GM18873 (cell line): Measurements from ENCODE around the gene ZNF764.

Experiments
- ATAC-seq: cut with Tn5 transposase; IDR thresholded peaks from one replicate; pipeline ENCODE4 v1.9.1; 2021; ENCODE audit warnings: mild to moderate bottlenecking, moderate library complexity, moderate number of reproducible peaks; ENCODE audit not compliant: unreplicated experiment, low FRiP score

Gene ZNF764

DNA sequence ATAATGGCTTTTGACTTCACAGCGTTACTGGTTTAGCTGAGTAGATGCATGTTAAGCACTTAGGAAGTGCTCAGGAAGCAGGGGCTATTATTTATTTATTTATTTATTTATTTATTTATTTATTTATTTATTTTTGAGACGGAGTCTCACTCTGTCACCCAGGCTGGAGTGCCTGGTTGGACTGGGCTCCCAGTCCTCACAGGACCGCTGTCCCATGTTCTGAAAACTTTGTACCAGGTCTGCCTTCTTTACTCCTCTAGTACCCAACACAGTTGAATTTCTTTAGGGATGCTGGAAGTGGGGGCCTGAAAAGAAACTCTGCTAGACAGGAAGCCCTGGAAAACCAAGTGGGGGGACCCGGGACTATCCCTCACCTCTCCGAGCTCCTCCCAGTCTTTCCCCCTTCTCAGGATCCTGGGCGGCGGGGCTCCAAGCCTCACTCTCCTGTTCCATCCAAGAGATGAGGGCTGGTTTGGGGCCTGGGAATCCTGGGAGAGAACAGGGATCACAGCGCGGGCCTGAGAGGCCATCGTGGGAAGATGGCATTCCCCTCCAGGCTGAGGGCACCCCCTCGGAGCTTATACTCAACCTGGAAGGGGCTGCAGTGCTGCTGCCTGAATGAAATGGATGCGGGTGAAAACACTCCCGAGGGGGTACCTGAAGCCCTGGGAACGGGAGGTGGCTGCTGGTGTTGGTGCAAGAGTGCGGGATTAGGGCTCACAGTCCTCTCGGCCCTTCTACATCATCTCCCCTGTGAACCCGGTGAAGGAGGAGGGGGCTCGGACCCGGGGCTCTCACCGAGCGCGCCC, 12.7 kb upstream of the ZNF764 start:
- ATAC-seq: no peak

DNA sequence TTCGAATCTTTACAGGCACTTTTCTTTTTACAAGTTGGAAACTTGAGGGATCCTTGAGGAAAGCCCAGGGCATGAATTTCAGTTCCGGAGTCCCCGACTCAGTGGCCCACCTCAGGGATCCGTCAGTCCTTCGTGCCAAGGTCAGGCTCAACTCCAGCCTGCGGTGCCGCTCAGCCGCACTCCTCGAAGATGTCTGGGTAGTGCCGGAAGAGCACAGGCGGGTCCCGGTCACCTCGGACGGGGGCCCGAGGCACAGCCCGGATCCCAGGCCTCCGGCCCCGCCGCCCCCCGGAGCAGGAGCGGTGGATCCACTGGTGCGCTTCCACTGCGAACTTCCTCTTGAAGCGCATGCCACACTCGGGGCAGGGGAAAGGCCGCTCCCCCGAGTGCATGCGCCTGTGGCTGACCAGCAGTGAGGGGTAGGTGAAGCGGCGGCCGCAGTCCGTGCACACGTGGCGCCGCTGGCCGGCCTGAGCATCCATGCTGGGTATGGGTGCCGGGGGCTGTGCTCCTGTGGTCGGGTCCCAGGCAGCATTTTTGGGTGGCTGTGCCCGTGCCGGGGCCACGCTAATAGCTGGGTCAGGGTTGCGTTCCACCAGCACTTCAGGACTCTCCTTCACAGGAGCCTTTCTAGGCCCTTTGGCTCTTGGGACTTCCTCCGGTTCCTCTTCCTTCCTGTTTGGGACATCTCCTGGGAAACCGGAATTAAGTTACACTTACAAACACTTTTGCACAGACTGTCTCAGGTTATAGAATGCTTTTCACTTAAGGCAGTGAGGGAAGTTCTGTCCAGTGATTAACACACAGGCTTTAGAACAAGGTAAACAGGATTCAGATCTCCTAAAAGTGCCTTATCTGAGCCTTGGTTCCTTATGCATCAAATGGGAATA, 11.8 kb upstream of the ZNF764 start:
- ATAC-seq: no peak

DNA sequence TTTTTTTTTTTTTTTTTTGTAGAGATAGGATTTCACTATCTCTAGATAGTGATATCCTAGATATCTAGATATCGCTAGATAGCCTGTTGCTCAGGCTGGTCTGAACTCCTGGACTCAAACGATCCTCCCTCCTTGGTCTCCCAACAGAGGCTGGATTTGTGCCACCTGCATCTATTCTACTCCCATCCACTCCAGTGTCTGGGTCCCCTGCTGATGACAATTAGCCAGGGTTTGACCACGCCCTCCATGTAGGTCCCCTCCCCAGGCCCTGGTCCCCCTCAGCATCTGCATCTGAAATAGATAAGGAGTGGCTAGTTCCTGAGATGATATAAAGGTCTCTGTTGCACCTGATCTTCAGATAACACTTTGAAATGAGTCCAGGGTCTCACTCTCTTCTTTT, 11.1 kb upstream of the ZNF764 start:
- no peak for ATAC-seq

DNA sequence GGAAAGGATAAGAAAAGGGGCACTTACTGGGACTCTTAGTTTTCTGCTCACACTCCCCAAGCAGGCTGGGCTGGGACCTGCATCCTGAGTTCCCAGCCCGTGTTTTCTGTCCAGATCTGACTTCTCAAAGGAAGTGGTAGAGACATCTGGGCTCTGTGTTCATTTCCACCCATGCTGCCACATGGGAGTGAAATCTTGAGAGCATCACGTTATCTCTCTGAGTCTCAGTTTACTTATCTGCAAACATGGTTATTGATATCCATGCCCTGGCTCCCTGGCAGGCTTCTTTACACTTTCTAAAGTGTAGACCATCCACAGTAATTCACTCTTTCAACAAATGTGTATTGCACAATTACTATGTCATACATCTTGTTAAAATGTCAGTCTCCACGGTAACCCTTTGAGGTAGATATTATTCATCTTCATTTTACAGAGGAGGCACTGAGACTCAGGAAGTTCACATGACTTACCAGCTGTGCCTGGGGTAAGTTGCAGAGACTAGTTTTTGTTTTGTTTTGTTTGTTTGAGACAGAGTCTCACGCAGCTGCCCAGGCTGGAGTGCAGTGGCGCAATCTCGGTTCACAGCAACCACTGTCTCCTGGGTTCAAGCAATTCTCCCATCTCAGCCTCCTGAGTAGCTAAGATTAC, 9.9 kb upstream of the ZNF764 start:
- peak; percentile 37 for ATAC-seq

DNA sequence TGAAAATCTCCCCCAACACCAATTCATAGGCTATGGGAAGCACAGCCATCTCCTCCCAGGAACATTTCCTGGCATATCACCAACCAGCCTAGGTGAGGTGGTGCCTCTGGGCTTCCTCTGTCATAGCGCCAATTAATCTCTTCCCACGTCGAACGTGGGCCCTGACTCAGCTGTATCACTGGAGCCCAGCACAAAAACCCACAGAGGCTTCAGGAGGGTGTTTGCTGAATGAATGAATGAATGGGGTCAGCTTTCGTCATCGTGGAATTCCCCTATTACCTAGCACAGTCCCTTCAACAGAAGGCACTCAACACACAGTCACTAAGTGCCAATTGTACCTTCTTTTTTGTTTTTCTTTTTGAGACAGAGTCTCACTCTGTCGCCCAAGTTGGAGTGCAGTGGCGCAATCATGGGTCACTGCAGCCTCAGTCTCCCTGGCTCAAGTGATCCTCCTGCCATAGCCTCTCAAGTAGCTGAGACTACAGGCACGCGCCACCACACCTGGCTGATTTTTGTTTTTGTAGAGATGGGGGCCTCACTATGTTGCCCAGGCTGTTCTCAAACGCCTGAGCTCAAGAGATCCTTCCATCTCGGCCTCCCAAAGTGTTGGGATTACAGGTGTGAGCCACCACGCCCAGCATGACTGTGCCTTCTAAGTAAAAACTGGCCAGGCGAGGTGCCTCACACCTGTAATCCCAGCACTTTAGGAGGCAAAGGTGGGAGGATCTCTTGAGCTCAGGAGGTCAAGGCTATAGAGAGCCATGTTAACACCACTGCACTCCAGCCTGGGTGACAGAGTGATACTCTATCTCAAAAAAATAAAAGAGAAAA, 9.2 kb upstream of the ZNF764 start:
- ATAC-seq: no peak

DNA sequence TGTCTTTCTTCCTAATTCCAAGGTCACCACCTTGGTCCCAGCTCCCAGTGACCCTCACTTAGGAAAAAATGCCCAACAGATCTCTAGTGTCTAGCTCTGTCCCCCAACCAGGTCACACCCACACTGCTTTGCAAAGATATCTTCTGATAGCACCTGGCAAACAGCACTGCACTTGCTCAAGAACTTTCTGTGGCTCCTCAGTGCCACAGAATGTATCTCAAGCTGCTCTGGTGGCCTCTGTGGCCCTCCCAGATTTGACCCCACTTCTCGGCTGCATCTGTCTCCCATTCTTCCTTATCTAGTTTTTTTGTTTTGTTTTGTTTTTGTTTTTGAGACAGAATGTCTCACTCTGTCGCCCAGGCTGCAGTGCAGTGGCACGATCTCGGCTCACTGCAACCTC, 8.4 kb upstream of the ZNF764 start:
- ATAC-seq: no peak

DNA sequence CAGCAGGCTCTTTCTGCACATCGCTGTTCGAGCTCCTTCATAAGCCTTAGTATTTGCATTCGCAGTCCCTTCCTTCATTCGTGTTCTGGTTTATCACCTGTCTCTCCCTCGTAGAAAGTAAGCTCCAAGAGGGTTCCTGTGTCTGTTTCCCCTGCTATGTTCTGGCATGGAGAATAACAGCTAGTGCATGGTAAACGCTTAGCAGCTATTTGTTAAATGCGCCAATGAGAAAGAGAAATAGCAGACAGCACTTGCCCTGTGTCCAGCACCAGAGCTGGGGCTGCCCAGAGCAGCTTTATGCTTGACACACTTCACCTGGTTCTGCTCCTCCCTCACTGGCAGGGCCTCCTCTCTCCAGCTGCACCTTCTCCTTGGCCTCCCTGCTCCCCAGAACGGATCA, 7.8 kb upstream of the ZNF764 start:
- no peak for ATAC-seq

DNA sequence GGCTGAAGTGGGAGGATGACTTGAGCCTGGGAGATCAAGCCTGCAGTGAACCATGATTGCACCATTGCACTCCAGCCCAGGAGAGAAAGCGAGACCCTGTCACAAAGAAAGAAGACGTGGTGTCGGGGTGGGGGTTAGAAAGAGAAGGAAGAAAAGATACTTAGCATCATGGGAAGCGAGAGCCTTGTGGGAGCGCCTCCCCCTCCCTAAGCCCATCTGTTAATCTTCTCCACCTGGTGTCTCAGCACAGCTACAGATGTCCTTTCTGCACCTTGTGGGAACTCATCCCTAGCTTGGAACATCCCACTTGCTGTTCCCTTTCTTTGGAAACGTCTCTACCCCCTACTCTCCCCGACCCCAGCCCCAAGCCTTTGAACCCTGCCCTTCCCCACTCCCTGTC, 7.4 kb upstream of the ZNF764 start:
- ATAC-seq: no peak

DNA sequence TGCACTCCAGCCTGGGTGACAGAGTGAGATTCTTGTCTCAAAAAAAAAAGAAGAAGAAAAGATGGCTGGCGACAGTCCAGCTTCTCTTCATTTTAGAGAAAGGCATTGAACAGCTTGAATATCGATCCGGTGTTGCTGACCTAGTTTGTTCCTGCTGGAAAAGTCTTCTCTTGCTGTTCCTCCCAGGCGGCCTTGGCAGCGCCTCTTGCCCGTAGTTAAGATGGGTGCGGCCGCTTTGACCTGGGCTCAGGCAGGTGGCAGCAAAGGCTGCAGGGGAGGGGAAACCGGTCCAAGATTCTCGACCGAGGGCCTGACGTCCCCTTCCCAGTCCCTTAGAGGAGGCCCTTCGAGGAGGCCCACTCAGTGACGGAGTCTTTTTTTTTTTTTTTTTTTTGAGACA, 3.8 kb upstream of the ZNF764 start:
- no peak for ATAC-seq

DNA sequence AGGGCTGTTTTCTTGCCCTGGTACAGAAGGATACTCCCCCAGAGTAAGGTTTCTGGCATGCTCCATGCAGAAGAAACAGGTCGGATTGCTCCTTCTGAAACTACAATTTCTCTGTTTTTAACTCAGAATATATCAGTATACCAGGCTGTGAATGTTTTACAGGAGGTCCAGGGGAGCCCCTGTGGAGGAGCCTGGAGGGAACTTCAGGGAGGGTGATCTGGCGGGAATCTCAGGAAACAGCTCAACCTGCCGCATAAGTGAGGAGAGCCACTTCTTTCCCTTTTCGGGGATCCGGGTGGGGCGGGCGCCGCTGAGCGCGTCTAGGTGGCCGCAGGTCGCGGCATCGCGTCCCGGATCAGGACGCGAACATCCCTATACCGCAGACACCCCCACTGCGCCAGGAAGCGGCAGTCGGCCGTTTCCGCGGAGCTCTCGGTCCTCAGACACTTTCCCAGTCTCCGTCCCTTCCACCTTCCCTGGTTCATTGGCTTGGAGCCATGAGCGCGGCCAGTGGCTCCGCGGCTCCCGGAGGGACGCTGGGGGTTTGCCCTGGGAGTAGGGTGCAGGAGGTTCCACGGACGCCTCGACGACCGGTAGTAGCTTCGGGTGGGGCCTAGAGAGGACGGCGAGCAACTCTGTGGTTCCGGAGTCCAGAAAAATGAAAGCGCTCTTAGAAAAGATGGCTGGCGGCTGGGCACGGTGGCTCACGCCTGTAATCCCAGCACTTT, 3.1 kb upstream of the ZNF764 start:
- no peak for ATAC-seq

DNA sequence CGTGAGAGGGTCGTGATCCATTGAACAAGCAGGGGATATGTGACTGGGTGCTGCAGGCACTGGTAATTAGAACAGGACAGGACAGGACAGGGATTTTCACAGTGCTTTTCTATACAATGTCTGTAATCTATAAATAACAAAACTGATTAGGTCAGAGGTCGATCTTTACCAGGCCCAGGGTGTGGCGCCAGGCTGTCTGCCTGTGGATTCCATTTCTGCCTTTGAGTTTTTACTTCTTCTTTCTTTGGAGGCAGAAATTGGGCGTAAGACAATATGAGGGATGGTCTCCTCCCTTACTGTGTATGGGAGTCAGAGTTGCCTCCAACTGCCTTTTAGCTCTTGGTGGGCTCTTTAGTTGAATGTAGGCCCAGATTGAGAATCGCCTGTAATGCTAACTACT, 1.5 kb upstream of the ZNF764 start:
- no peak for ATAC-seq

DNA sequence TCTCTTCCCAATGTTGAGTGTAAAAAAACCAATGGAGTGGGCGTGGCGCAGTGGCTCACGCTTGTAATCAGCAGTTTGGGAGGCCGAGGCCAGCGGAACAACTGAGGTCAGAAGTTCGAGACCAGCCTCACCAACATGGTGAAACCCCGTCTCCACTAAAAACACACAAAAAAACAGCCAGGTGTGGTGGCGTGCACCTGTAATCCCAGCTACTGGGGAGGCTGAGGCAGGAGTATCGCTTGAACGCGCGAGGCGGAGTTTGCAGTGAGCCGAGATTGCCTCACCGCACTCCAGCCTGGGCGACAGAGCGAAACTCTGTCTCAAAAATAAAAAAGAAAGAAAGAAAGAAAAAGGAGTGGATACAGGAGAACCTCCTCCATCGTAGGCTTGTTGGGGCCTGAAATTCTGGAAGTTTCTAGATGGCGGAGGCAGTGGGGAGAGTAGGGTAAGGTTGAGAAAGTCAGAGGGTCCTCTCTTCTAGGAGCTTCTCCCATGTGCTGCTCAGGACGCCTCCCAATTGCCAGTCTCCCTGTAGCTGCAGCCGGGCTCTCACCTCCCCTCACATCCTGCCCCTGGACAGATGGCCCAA, 709 bp upstream of the ZNF764 start:
- no peak for ATAC-seq

DNA sequence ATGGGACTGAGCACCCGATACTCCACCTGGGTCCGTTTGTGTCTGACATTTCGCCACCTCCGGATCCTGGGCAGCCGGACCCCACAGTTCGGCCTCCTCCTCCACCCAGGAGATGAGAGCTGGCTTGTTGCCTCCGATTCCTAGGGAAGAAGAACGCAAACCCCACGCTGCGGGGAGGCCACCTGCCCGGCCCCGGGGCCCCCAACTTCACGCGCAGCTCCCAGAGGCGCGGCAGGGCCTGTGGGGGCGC, 542 bp downstream of the ZNF764 start:
- ATAC-seq: peak; percentile 12

DNA sequence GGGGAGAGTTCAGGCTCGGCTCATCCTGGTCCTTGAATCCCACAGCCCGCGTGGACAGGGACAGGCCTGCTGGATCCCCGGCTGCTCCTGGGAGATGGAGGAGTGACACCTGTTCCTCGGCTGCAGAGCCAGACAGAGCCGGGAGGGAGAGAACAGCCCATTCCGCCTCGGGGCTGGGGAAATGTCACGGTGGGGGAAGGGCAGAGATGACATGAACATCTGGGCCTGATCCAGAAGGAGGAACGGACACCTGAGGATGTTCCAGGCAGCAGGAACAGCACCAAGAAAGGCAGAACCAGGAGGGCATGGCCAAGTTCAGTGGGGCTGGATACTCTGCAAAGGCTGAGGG, 2.1 kb downstream of the ZNF764 start:
- ATAC-seq: no peak

DNA sequence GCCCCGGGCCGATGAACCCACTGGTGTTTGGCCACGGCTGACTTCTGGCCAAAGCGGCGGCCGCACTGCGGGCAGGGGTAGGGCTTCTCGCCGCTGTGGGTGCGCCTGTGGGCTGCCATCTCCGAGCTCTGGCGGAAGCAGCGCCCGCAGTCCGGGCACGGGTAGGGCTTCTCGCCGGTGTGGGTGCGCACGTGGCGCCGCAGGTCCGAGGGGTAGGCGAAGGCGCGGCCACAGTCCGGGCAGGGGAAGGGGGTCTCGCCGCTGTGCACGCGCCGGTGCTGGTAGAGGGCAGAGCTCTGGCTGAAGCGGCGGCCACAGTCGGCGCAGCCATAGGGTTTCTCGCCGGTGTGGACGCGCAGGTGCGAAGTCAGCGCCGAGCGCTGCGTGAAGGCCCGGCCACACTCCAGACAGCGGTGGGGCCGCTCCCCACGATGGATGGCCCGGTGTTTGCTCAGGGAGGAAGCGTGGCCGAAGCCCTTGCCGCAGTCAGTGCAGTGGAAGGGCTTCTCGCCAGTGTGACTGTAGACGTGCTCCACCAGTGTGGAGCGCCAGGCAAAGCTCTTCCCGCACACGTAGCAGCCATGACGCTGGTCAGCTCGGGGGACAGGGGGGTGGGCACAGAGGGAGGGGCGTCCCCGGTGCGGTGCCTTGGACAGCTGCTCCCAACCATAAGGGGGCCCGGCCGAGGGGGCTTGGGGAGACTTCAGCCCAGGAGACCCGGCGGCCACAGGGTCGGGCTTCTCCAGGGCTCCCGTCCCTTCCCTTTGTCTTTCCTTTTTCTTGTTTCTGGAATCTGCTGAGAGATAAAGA, 2.7 kb downstream of the ZNF764 start:
- ATAC-seq: no peak

DNA sequence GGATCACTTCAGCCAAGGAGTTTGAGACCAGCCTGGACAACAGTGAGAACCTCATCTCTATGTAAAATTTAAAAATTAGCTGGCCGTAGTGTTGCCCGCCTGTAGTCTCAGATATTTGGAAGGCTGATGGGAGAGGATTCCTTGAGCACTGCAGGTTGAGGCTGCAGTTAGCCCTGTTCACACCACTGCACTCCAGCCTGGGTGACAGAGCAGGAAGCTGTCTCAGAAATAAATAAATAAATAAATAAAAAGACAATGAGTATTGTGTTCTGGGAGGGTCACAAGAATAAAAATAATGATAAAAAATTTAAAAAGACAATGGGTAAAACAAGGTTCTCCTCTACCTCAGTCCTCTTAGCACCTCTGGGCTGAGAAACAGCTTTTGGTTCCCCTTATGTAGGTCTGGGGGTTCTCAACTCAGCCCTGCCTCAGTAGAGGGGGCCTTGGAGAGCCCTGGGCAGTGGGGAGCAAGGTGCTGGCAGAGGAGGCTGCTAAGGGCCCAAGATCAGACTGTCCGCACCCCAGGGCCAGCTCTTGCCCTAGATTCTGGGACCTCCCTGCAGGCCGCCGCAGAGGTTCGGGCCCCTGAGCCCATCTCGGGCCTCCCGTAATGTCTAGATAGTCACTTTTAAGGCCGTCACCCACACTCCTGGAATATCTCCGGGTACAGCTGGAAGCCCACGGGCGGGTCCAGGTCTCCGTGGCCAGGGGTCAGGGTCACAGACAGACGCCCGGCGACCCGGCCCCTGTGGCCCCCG, 3.4 kb downstream of the ZNF764 start:
- ATAC-seq: no peak

DNA sequence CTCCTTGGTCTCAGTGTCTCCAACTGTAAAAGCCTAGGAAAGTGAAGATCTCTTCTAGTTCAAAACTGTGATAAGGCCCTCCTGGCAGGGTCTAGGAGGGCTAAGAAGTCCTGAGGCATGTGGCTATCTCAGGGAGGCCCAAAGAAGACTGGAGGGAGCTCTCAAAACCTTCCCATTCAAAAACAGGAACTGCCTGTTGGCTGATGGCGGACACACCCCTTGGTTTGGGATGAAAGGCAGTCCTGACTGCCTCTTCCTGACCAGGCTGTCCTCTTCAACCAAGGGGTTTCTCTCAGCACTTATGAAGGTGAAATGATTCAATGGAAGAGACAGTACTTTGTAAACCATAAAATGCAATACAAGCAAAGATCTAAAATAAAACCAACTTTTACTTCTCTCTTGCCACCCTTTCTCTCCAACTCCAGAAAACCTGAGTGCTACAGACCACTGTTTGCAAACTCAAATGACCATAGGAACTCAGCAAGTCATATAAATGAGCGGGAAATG, 4.7 kb downstream of the ZNF764 start:
- no peak for ATAC-seq

DNA sequence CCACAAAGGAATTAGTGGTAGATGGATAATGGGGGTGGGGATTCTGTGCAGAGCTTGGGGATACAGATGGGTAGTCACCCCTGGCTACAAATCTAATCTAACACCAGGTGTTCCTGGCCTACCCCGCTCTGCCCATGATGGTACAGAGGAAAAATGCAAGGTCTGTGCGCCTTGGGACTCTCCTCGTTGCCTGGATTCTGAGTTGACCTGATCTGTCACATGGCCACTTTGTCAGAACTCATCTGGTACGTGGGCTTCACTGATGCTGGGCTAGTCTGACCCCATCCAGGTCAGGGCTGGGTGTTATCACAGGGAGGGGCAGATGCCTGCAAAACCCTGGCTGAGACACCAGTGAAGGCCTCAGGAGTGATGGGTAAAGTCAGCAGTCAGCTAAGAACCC, 5.2 kb downstream of the ZNF764 start:
- no peak for ATAC-seq
